ENCODE measurements around the gene PTCD1.
"Not testable (repeated sequence)": the region's sequence is repeated elsewhere in the genome, so short reads cannot be mapped to it uniquely, and the experiment has no call there.

The PTCD1 gene

DNA sequence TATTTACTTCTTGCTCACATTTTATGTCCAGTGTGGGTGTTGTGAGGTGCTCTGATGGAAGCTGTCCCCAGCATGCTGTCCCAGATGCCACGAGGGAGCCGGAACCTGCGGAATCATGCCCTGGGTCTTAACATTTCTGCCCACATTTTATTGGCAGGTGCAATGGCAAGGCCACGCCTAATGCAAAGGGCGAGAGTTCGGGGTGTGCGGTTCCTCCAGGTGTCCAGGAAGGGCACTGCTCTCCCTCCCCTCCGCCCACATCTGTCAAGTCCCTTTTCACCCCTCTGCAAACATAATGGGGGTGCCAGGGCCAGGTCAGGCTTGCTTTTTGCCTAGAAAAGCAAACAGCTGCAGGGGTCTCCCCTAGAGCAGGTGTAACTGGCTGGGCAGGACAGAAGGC lies 46.6 kb downstream of the PTCD1 start:
- Mint-ChIP-seq H3K4me3 (no peak overlapping the region), H3K4me1 (ENCODE audit: low read depth) (peaks cover 21% of the 10 kb centered on the region), H3K27ac (no peak overlapping the region), H3K9me3 (no peaks in the 10 kb centered on the region), H3K27me3 (no peaks in the 10 kb centered on the region), H3K36me3 (ENCODE audit: low read depth) (peaks cover 53% of the 10 kb centered on the region)

DNA sequence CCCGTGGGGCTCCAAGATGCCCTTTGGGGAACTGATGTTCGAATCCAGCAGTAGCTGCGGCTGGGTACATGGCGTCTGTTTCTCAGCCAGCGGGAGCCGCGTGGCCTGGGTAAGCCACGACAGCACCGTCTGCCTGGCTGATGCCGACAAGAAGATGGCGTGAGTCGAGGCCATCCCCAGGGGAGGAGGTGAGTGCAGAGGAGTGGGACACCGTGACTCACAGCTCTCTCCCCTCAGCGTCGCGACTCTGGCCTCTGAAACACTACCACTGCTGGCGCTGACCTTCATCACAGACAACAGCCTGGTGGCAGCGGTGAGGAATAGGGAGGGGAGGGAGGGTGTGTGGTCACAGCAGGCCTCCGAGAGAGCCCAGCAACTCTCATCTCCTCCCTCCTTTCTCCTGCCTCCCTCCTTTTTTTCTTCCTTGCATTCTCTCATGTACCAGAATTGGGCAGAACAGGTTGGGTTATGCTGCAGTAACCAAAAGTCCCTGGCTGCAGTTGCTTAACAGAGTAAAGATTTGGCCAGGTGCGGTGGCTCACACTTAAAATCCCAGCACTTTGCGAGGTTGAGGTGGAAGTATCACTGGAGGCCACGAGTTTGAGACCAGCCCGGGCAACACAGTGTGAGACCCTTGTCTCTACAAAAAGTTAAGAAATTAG lies 47.5 kb downstream of the PTCD1 start:
- peaks cover 53% of the 10 kb centered on the region for H3K36me3 Mint-ChIP-seq (ENCODE audit: low read depth)
- H3K9me3 Mint-ChIP-seq, result no peaks in the 10 kb centered on the region
- peaks cover 28% of the 10 kb centered on the region for H3K4me1 Mint-ChIP-seq (ENCODE audit: low read depth)
- H3K27ac Mint-ChIP-seq, result no peak overlapping the region
- H3K4me3 Mint-ChIP-seq, result no peak overlapping the region
- H3K27me3 Mint-ChIP-seq, result no peaks in the 10 kb centered on the region

DNA sequence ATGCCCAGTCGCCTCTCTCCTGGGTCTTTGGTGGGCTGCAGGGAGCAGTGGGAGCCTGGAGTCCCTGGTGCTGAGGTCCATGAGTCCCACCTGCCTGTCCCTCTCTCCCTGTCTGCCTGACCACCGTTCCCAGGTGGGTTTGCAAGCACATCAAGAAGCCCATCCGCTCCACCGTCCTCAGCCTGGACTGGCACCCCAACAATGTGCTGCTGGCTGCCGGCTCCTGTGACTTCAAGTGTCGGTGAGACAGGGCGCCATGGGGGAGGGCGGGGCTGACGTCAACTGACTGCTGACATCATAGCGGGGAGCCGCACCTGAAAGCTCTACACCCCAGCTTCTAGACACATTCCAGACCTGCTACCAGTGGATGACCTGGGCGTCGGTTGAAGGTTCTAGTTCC lies 48.8 kb downstream of the PTCD1 start:
- Mint-ChIP-seq H3K9me3 (no peaks in the 10 kb centered on the region), H3K27me3 (no peaks in the 10 kb centered on the region), H3K4me3 (no peak overlapping the region), H3K36me3 (ENCODE audit: low read depth) (peaks cover 43% of the 10 kb centered on the region), H3K4me1 (ENCODE audit: low read depth) (peaks cover 25% of the 10 kb centered on the region), H3K27ac (no peak overlapping the region)

DNA sequence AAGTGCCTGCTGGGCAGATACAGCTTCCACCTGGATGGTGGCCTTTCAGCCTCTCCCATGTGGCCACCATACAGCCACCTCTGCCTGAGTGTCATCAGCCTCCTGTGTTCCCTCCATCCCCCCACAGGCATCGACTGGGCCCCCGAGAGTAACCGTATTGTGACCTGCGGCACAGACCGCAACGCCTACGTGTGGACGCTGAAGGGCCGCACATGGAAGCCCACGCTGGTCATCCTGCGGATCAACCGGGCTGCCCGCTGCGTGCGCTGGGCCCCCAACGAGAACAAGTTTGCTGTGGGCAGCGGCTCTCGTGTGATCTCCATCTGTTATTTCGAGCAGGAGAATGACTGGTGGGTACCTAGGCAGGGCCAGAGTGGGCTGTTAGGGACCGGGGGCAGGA lies 50.7 kb downstream of the PTCD1 start:
- Mint-ChIP-seq H3K27ac (no peak overlapping the region), H3K4me3 (no peak overlapping the region), H3K36me3 (ENCODE audit: low read depth) (peaks cover 36% of the 10 kb centered on the region), H3K27me3 (no peaks in the 10 kb centered on the region), H3K4me1 (ENCODE audit: low read depth) (peaks cover 33% of the 10 kb centered on the region), H3K9me3 (no peaks in the 10 kb centered on the region)

DNA sequence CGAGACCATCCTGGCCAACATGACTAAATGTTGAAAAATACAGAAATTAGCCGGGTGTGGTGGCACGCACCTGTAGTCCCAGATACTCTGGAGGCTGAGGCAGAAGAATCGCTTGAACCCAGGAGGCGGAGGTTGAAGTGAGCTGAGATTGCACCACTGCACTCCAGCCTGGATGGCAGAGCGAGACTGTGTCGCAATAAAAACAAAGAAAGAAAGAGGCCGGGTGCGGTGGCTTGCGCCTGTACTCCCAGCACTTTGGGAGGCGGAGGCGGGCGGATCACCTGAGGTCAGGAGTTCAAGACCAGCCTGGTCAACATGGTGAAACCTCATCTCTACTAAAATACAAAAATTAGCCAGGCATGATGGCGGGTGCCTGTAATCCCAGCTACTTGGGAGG lies 51.4 kb downstream of the PTCD1 start:
- H3K9me3 Mint-ChIP-seq, H3K27ac Mint-ChIP-seq, H3K27me3 Mint-ChIP-seq, H3K4me3 Mint-ChIP-seq: not testable (repeated sequence)
- Mint-ChIP-seq H3K36me3 (ENCODE audit: low read depth) (peaks cover 35% of the 10 kb centered on the region), H3K4me1 (ENCODE audit: low read depth) (peaks cover 31% of the 10 kb centered on the region)

DNA sequence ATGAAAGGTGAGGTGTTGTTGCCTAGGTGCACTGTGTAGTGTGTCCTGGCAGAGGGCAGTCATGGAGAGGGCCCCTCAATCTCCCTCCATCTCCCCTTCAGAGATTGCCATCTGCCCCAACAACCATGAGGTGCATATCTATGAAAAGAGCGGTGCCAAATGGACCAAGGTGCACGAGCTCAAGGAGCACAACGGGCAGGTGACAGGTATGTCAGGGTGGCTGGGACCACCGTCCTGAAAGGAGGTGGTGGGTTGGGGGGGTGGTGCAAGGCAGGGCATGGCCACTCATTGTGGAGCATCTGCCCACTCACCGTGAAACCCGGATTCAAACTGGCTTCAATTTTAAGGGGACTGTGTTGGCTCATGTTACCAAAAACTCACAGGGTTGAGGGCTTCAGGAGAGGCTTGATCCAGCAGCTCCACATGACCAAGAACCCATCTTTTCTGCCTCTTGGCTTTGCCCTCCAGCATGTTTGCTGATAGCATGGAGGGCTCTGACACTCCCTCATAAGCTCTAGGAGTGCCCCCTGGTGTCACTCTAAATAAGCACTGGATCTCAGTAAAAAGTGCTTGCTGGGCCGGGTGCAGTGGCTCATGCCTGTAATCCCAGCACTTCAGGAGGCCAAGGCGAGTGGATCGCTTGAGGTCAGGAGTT lies 51.9 kb downstream of the PTCD1 start:
- Mint-ChIP-seq H3K27me3 (no peaks in the 10 kb centered on the region), H3K4me1 (ENCODE audit: low read depth) (peaks cover 32% of the 10 kb centered on the region), H3K4me3 (no peak overlapping the region), H3K9me3 (no peaks in the 10 kb centered on the region), H3K27ac (peak overlapping the region; percentile 79), H3K36me3 (ENCODE audit: low read depth) (peaks cover 35% of the 10 kb centered on the region)

DNA sequence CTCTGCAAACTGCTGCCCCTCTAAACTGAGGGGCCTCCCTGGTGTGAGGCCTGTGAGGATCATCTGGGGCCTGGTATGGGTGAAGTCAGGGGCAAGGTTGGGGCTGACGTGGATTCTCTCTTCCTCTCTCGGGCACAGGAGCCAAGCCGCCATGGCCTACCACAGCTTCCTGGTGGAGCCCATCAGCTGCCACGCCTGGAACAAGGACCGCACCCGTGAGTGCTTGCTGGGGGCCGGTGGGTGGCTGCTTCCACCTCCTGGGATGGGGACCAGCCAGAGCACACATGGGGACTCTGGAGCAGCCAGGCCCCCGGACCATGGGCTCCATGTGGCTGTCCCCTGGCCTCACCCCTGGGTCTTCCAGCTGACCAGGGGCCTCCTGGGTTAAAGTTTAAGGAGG lies 53.0 kb downstream of the PTCD1 start:
- no peaks in the 10 kb centered on the region for H3K27me3 Mint-ChIP-seq
- H3K4me3 Mint-ChIP-seq, result no peak overlapping the region
- H3K9me3 Mint-ChIP-seq, result no peaks in the 10 kb centered on the region
- H3K4me1 Mint-ChIP-seq (ENCODE audit: low read depth), result peaks cover 42% of the 10 kb centered on the region
- peaks cover 32% of the 10 kb centered on the region for H3K36me3 Mint-ChIP-seq (ENCODE audit: low read depth)
- H3K27ac Mint-ChIP-seq, result peak overlapping the region; percentile 58

DNA sequence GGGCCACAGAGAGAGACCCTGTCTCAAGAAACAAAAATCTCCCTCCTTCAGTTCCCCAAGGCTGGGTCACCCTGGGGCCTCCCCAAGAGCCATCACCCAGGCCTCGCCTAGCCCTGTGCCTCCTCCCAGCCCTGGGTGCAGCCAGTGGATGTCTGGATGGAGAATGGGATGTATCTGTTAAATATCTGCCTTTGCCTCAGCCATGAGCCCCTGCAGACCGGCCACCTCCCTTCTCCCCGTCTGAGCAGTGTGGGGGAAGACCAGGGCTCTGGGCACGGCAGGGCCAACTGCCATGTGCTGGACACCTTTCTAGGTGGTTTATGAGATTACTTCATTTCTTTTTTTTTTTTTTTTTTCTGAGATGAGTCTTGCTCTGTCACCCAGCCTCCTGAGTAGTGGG lies 54.1 kb downstream of the PTCD1 start:
- Mint-ChIP-seq H3K9me3 (no peaks in the 10 kb centered on the region), H3K36me3 (ENCODE audit: low read depth) (peaks cover 33% of the 10 kb centered on the region), H3K4me1 (ENCODE audit: low read depth) (peaks cover 53% of the 10 kb centered on the region)

DNA sequence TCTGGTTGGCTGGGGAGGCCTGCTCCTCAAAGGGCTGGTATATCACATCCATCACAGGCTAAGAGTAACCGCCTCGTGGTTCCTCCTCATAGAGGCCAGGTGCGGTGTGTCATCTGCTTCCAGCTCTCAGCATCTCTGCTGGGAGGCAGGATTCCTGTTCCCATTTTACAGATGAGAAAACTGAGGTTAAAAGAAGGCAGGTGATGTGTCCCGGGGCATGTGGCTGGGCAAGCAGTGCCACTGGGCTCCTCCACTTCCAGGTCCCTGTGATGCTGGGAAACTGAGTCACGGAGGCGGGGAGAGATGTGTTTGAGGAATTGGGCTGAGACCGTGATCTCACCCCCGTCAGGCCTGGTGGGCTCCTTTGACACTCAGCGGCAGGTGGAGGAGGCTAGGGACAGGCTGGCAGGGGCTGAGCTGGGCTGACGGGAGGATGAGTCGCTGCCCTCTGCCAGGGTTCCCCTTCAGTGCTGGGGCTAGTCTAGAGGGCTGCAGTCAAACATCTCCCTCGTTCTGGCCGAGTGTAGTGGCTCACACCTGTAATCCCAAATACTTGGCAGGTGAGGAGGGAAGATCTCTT lies 54.7 kb downstream of the PTCD1 start:
- no peaks in the 10 kb centered on the region for H3K27me3 Mint-ChIP-seq
- H3K4me3 Mint-ChIP-seq, result no peak overlapping the region
- peak overlapping the region; percentile 89 for H3K27ac Mint-ChIP-seq
- no peaks in the 10 kb centered on the region for H3K9me3 Mint-ChIP-seq
- H3K4me1 Mint-ChIP-seq (ENCODE audit: low read depth), result peaks cover 59% of the 10 kb centered on the region
- H3K36me3 Mint-ChIP-seq (ENCODE audit: low read depth), result peaks cover 37% of the 10 kb centered on the region

More for the DNA sequence above, 54.1 kb downstream of the PTCD1 start:
- Mint-ChIP-seq H3K4me3 (no peak overlapping the region), H3K27ac (peak overlapping the region; percentile 89), H3K27me3 (no peaks in the 10 kb centered on the region)

DNA sequence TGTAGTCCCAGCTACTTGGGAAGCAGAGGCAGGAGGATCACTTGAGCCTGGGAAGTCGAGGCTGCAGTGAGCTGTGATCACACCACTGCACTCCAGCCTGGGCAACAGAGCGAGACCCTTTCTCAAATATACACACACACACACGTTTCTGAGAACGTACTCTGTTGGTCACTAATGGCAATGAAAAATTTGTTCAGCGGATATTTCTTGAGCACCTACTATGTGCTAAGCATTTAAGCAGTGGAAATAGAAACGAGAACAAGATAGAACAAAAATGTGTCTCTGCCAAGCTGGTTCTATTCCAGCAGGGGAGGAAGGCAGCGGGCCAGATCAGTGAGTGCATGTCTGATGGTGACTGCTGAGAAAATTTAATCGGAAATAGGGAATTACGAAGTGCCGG lies 55.4 kb downstream of the PTCD1 start:
- Mint-ChIP-seq H3K9me3 (no peaks in the 10 kb centered on the region), H3K27me3 (no peaks in the 10 kb centered on the region), H3K4me1 (ENCODE audit: low read depth) (peaks cover 63% of the 10 kb centered on the region), H3K36me3 (ENCODE audit: low read depth) (peaks cover 34% of the 10 kb centered on the region), H3K4me3 (no peak overlapping the region), H3K27ac (peak overlapping the region; percentile 89)

DNA sequence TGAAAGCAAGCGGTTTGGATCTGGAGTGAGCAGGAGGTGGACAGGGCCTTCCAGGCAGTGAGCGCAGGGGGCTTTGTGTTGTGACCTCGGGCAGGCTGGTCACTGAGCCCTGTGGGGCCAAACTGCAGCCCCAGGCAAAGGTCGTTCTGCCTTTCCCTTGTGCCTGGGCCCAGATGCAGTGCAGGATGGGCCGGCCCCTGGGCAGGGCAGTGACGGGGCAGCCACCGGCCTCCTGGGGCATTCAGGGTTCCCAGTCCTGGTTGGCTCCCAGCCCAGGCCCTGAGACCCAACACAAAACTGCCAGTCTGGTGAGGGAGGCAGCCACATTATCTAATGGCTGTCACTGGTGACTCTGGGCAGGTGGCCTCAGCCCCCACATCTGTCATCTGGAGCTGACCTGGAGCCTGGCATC lies 56.9 kb downstream of the PTCD1 start:
- H3K9me3 Mint-ChIP-seq, result no peaks in the 10 kb centered on the region
- H3K4me3 Mint-ChIP-seq, result peak overlapping the region; percentile 82
- peaks cover 75% of the 10 kb centered on the region for H3K4me1 Mint-ChIP-seq (ENCODE audit: low read depth)
- H3K27me3 Mint-ChIP-seq, result no peaks in the 10 kb centered on the region
- peaks cover 41% of the 10 kb centered on the region for H3K36me3 Mint-ChIP-seq (ENCODE audit: low read depth)
- peak overlapping the region; percentile 98 for H3K27ac Mint-ChIP-seq

DNA sequence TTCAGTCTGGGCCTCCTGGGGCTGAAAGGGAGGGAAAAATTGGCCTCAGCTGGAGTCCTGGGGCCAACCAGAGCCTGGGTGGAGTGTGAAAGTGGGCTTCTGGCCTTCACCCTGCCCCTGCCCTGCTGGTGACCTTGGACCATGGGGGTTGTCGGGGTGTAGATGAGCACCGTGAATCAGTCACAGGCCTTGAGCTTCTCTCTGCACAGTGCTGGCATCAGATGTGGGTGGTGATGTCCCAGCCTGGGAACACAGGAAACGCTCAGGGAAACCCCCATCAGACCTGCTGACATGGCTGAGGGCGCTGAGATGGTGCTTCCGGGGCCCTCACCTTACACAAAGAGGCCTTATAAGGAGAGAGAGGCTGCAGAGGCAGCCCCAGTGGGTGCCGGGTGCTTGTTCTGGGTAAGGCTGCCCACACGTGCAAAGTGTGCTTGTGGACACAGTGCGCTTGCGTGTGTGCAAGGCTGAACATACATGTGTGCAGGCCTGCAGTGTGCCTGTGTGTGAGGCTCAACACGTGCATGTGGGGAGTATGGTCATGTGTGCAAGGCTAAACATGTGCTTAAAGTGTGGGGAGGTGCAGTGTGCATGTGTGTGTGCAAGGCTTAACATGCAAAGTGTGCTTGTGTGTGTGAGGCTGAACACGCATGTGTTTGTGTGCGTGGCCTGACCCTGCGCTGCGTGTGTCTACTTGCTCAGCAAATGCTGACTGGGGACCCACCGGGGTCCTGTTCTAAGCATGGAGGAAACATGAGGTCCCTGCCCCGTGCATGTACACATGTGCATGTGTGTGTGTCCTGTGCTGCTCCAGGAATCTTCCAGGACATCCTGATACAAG lies 57.6 kb downstream of the PTCD1 start:
- Mint-ChIP-seq H3K27ac (peak overlapping the region; percentile 98), H3K4me3 (peak overlapping the region; percentile 82), H3K4me1 (ENCODE audit: low read depth) (peaks cover 75% of the 10 kb centered on the region), H3K9me3 (no peaks in the 10 kb centered on the region), H3K27me3 (no peaks in the 10 kb centered on the region), H3K36me3 (ENCODE audit: low read depth) (peaks cover 41% of the 10 kb centered on the region)

DNA sequence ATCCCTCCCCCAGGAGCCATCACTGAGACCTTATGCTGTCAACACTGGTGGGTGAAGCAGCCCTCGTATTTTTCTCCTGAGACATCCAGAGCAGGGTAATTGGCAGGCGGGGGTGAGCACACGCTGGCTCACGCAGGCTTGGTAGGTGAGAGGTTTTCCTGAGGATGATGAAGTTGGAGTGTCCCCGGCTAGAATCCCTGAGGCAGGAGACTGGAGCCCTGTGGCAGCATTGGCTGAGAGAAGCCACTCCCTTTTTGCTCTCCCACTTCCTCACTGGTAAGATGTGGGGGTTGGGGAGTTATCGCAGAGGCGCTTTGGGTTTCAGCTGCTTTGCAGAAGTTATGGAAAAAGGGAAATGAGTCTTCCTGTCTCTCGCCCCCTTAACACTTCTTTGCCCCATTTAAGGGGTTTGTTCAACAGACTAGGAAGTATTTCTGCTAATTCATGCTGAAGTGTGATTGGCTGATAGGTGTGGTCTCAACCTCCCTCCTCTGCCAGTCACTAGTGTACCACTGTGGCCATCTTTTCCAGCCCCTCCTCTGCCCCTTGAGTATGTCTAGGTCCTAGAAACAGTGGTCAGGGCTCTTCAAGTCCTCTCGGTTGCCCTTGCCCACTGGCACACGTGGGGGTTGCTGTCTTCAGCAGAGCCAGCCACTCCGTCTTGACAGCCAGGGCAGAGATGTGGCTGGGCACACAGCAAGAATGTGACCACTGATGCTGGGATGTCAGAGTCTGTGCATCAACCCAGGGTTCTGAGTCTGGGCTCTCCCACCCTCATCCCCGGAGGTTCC lies 58.4 kb downstream of the PTCD1 start:
- no peaks in the 10 kb centered on the region for H3K9me3 Mint-ChIP-seq
- peak overlapping the region; percentile 82 for H3K4me3 Mint-ChIP-seq
- no peaks in the 10 kb centered on the region for H3K27me3 Mint-ChIP-seq
- peak overlapping the region; percentile 98 for H3K27ac Mint-ChIP-seq
- peaks cover 41% of the 10 kb centered on the region for H3K36me3 Mint-ChIP-seq (ENCODE audit: low read depth)
- H3K4me1 Mint-ChIP-seq (ENCODE audit: low read depth), result peaks cover 76% of the 10 kb centered on the region

DNA sequence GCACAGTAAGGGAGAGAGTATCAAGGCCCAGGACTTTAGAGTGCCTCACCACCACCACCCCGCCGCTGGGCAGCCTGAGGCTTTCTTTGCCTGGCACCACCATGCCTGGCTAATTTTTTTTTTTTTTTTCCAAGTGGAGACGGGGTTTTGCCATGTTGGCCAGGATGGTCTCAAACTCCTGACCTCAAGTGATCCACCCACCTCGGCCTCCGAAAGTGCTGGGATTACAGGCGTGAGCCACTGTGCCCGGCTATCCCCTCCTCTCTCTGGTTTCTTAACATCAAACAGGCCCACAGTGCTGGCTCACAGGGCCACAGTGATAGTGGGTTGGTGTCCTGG lies 58.9 kb downstream of the PTCD1 start:
- H3K4me1 Mint-ChIP-seq (ENCODE audit: low read depth), result peaks cover 76% of the 10 kb centered on the region
- peak overlapping the region; percentile 98 for H3K27ac Mint-ChIP-seq
- not testable (repeated sequence) for H3K27me3 Mint-ChIP-seq, H3K9me3 Mint-ChIP-seq
- H3K36me3 Mint-ChIP-seq (ENCODE audit: low read depth), result peaks cover 41% of the 10 kb centered on the region
- H3K4me3 Mint-ChIP-seq, result peak overlapping the region; percentile 82
